ENCODE data around the gene OPCML.

DNA sequence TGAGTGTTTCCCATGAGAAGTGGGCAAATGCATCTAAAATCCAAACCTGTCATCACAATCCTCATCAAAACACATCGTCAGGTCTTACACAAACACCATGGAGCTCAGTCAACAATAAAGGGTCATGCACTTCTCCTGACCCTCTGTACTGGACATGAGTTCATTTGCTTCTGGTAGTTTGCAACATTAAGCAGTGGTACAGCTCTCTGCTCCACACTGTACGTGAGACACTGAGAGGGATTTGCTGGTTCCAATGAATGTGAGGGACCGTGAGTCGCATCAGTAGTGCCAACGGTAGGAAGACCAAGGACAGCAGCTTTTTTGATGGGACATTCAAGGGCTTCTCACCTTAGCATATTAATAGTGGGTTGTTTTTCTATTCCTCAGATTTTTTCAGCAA lies 752.3 kb downstream of the OPCML start:
- no peak for TF ChIP-seq PATZ1 (CRISPR knock-in tag; IDR thresholded peaks at IDR 0.05; ENCODE audit: borderline replicate concordance)
- no peak for TF ChIP-seq PPARA (CRISPR knock-in tag; IDR thresholded peaks at IDR 0.05; ENCODE audit: borderline replicate concordance)
- no peak for TF ChIP-seq SNAI2 (CRISPR knock-in tag; IDR thresholded peaks at IDR 0.05)

Measured in SK-N-SH treated with all-trans-retinoic acid at 6 μM for 48 hours (cell line).